HepG2 (cell line): Measurements from ENCODE around the gene SMPD3. TPM values are rescaled to one million over a fixed set of nuclear protein-coding genes. Genes with fewer than 3 reads are reported as not detected.
A peak's percentile ranks its signal among the peaks of the same experiment; 100 is the strongest.

Experiments used
- ATAC-seq: fragments of 200-7000 bp; cut with Tn5 transposase; 3 replicates; pipeline ENCODE4 v1.9.1; 2020; ENCODE audit warnings: mild to moderate bottlenecking, moderate library complexity
- BruUV-seq: library from RNA; stranded (reverse); fragments of 400-500 nt; replicated peaks from 2 replicates; lab custom pipeline; 2021; lab: Mats Ljungman, UMichigan
- CTCF ChIA-PET: fragments of 300-600 bp; formaldehyde crosslinking; extraction: SDS; loops from one replicate; lab custom pipeline; 2021; ENCODE audit warnings: low total read pairs, inconsistent platforms, low intra/inter-chr PET ratio; lab: Yijun Ruan, JAX
- POLR2A ChIA-PET: fragments of 350-600 bp; sonication (Branson Sonifier 250); formaldehyde crosslinking; loops from one replicate; lab custom pipeline; 2020; ENCODE audit warnings: antibody characterized with exemption, inconsistent platforms; lab: Yijun Ruan, JAX
- DNase-seq: peaks from one replicate; pipeline ENCODE4 v3.0.0-alpha.2; 2015; ENCODE audit warnings: low spot score
- FAIRE-seq: peaks from 3 replicates; lab custom pipeline; 2011; peaks lifted over from hg19 to GRCh38; lab: Jason Lieb, UNC
- H2AFZ ChIP-seq: one replicate; pipeline ENCODE4 v1.6.1; 2011; ENCODE audit warnings: low read length, inconsistent platforms
- H3K27ac ChIP-seq: fragments of 300-600 bp; 3 replicates; pipeline ENCODE4 v1.8.0; 2011; ENCODE audit warnings: mixed run types, mild to moderate bottlenecking, mixed read lengths, low read length, inconsistent platforms; ENCODE audit not compliant: insufficient read depth; ENCODE audit errors: extremely low read length
- H3K27me3 ChIP-seq, 2 experiments: fragments of 200-600 bp in 1 of 2; 2 replicates in 1 of 2; 3 replicates in 1 of 2; pipeline versions ENCODE4 v1.6.0 to v1.8.0; 2011; ENCODE audit warnings: low read length in 2 of 2, mild to moderate bottlenecking in 2 of 2, moderate library complexity in 2 of 2, inconsistent platforms in 1 of 2; ENCODE audit not compliant: insufficient read depth in 2 of 2, control insufficient read depth in 1 of 2
- H3K36me3 ChIP-seq, 2 experiments: fragments of 200-600 bp in 1 of 2; replicated peaks in 1 of 2; 2 replicates in 1 of 2; 3 replicates in 1 of 2; pipeline versions ENCODE4 v1.5.1 to v1.8.0; 2011; ENCODE audit warnings: low read length in 2 of 2, inconsistent platforms in 1 of 2; ENCODE audit not compliant: insufficient read depth in 2 of 2, control insufficient read depth in 1 of 2
- H3K4me1 ChIP-seq: 2 replicates; pipeline ENCODE4 v1.5.1; 2012; ENCODE audit warnings: low read length, inconsistent platforms; ENCODE audit not compliant: insufficient read depth
- H3K4me2 ChIP-seq: 2 replicates; pipeline ENCODE4 v1.6.0; 2011; ENCODE audit warnings: low read depth, low read length, inconsistent platforms
- H3K4me3 ChIP-seq, 3 experiments: fragments of 200-600 bp in 1 of 3; sonication (generic), shearing (Covaris generic) in 1 of 3; replicated peaks in 1 of 3; 2 replicates each; pipeline ENCODE4 v1.5.1; 2011 to 2016; ENCODE audit warnings: low read length in 3 of 3, inconsistent platforms in 2 of 3, low read depth in 2 of 3, mild to moderate bottlenecking in 2 of 3, control low read depth in 1 of 3, mixed read lengths in 1 of 3; ENCODE audit not compliant: insufficient read depth in 1 of 3
- H3K79me2 ChIP-seq: one replicate; pipeline ENCODE4 v1.6.1; 2011; ENCODE audit warnings: low read length, inconsistent platforms; ENCODE audit not compliant: insufficient read depth
- H3K9ac ChIP-seq: 2 replicates; pipeline ENCODE4 v1.6.0; 2011; ENCODE audit warnings: mild to moderate bottlenecking, low read depth, low read length, inconsistent platforms; ENCODE audit not compliant: insufficient read depth
- H3K9me3 ChIP-seq: 2 replicates; pipeline ENCODE4 v1.5.1; 2012; ENCODE audit warnings: mild to moderate bottlenecking, low read length
- H4K20me1 ChIP-seq: 2 replicates; pipeline ENCODE4 v1.6.0; 2011; ENCODE audit warnings: inconsistent platforms, mild to moderate bottlenecking, low read length, moderate library complexity; ENCODE audit not compliant: insufficient read depth
- CEBPZ ChIP-seq: IDR thresholded peaks from 2 replicates; pipeline ENCODE4 v1.6.1; 2012; ENCODE audit warnings: low read length, improper control_type of control experiment
- JDP2 ChIP-seq: sonication (generic); formaldehyde crosslinking; IDR thresholded peaks from 2 replicates; pipeline ENCODE4 v1.8.1; 2022; ENCODE audit warnings: missing genetic modification reagents, borderline replicate concordance
- NBN ChIP-seq: fragments of 450-650 bp; conservative IDR thresholded peaks from 2 replicates; pipeline ENCODE4 v1.6.1; 2017
- RFX1 ChIP-seq: fragments of 450-650 bp; IDR thresholded peaks from 2 replicates; pipeline ENCODE4 v1.6.1; 2017
- ZBTB3 ChIP-seq: sonication (generic); formaldehyde crosslinking; IDR thresholded peaks from 2 replicates; pipeline ENCODE4 v1.4.0; 2020; ENCODE audit warnings: low read depth, mild to moderate bottlenecking, moderate library complexity, missing genetic modification reagents, borderline replicate concordance
- ZNF33B ChIP-seq: sonication (generic); formaldehyde crosslinking; IDR thresholded peaks from 2 replicates; pipeline ENCODE4 v1.5.1; 2020; ENCODE audit warnings: mild to moderate bottlenecking, missing genetic modification reagents
- ZNF652 ChIP-seq: IDR thresholded peaks from 2 replicates; pipeline ENCODE4 v1.6.1; 2016; ENCODE audit warnings: low read depth, borderline replicate concordance
- ZNF674 ChIP-seq: sonication (generic); formaldehyde crosslinking; IDR thresholded peaks from 2 replicates; pipeline ENCODE4 v1.5.0; 2020; ENCODE audit warnings: low read depth, mild to moderate bottlenecking, missing genetic modification reagents
- WGBS: methylation state at CpG from one replicate; pipeline ENCODE4 v1.1.6; 2017; ENCODE audit warnings: low lambda C conversion rate; 5-methylcytosine and 5-hydroxymethylcytosine counted together
- in situ Hi-C: cut with HindIII; loops from 2 replicates; pipeline ENCODE4 v1.10.0; 2017; ENCODE audit warnings: low pct_unique_long_range_greater_than_20kb; ENCODE audit not compliant: extremely low pct_ligation_motif_present
- intact Hi-C: fragments of 100-400 bp; cut with micrococcal nuclease; formaldehyde crosslinking; loops from one replicate; pipeline ENCODE4 v1.10.0; 2022; ENCODE audit not compliant: unreplicated experiment
- polyA plus RNA-seq, 8 experiments: library from polyadenylated mRNA; depleted of rRNA in 3 of 8; stranded (reverse) in 7 of 8; unstranded in 1 of 8; fragments of >200 nt; fragmentation: Illumina TruSeq in 4 of 8; extraction: Trizol in 4 of 8; gene quantifications; 2 replicates each; pipeline versions ENCODE4 v1.2.1 to v1.2.3, GENCODE V29; 2011 to 2016; ENCODE audit warnings: low read depth in 4 of 8, missing spikeins in 1 of 8, mixed read lengths in 1 of 8; ENCODE audit not compliant: insufficient read depth in 1 of 8
- total RNA-seq, 5 experiments: library from RNA; depleted of rRNA; stranded (reverse); fragments of >200 nt; fragmentation: Illumina TruSeq; extraction: Trizol; gene quantifications; 2 replicates each; pipeline ENCODE4 v1.2.3, GENCODE V29; 2016; ENCODE audit warnings: low read depth in 1 of 5
- TF ChIP-seq, protein P1 (sequence below): fragments of 450-650 bp; IDR thresholded peaks from 2 replicates; pipeline ENCODE4 v1.6.1; 2016
- TF ChIP-seq, protein P2 (sequence below): sonication (generic); formaldehyde crosslinking; IDR thresholded peaks from 2 replicates; pipeline ENCODE4 v1.5.0; 2020; ENCODE audit warnings: mild to moderate bottlenecking, missing genetic modification reagents

The SMPD3 gene
- total and polyA plus RNA-seq, 2 of the 13 experiments (the other 11 are each of a cell fraction or from before 2014, with no cell fraction given): 0.07 to 0.32 TPM

- Histone ChIP-seq H3K79me2 (no peaks in the 10 kb centered on the region), H3K36me3 (no peaks in the 10 kb centered on the region), H3K4me1 (peaks cover 12% of the 10 kb centered on the region), H3K4me2 (peak overlapping the region; percentile 53), H3K4me3 (peak overlapping the region in 1 of 3 experiments; percentile 36; a peak in 2 of 6 replicates), H3K9me3 (no peaks in the 10 kb centered on the region), H2AFZ (peak overlapping the region; percentile 32), H3K27ac (no peak overlapping the region), H3K27me3 (peaks cover 2 to 28% of the 10 kb centered on the region in 2 experiments), H3K9ac (no peak overlapping the region), H4K20me1 (no peaks in the 10 kb centered on the region)
- TF ChIP-seq ZNF652 (CRISPR knock-in tag): peak; percentile 63; the same call in 1 of the 2 replicates
- TF ChIP-seq, protein P1, sequence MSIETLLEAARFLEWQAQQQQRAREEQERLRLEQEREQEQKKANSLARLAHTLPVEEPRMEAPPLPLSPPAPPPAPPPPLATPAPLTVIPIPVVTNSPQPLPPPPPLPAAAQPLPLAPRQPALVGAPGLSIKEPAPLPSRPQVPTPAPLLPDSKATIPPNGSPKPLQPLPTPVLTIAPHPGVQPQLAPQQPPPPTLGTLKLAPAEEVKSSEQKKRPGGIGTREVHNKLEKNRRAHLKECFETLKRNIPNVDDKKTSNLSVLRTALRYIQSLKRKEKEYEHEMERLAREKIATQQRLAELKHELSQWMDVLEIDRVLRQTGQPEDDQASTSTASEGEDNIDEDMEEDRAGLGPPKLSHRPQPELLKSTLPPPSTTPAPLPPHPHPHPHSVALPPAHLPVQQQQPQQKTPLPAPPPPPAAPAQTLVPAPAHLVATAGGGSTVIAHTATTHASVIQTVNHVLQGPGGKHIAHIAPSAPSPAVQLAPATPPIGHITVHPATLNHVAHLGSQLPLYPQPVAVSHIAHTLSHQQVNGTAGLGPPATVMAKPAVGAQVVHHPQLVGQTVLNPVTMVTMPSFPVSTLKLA: peak; percentile 51
- TF ChIP-seq ZNF33B: no peak
- CTCF ChIA-PET: no interaction called here
- POLR2A ChIA-PET: no interaction called here
- 5% methylated on average over 11 of the region's 11 CpGs for WGBS
- intact Hi-C loops (no loop called here), in situ Hi-C loops (no loop called here)
- ATAC-seq (no peak), DNase-seq (no peak), FAIRE-seq (no peak)
- no TSS peak for BruUV-seq
These were observed 21.6 kb upstream of the SMPD3 start for GRCh38 chr16:68469796-68470460.

GRCh38 chr16:68468842-68469241, 20.5 kb upstream of the SMPD3 start:
- BruUV-seq: no TSS peak
- peaks cover 2 to 28% of the 10 kb centered on the region in 2 experiments for H3K27me3 ChIP-seq
- ChIA-PET POLR2A (no interaction called here), CTCF (no interaction called here)
- no peak overlapping the region for H3K4me2 ChIP-seq
- peaks cover 12% of the 10 kb centered on the region for H3K4me1 ChIP-seq
- H3K27ac ChIP-seq: no peak overlapping the region
- DNase-seq (no peak), ATAC-seq (no peak), FAIRE-seq (no peak)
- H3K4me3 ChIP-seq: no peak overlapping the region
- no peaks in the 10 kb centered on the region for H3K36me3 ChIP-seq
- 7% methylated on average over 4 of the region's 4 CpGs for WGBS
- H3K9ac ChIP-seq: no peak overlapping the region
- no peaks in the 10 kb centered on the region for H3K79me2 ChIP-seq
- intact Hi-C loops: no loop called here
- H4K20me1 ChIP-seq: no peaks in the 10 kb centered on the region
- in situ Hi-C loops: no loop called here
- no peaks in the 10 kb centered on the region for H3K9me3 ChIP-seq
- H2AFZ ChIP-seq: no peak overlapping the region
- TF ChIP-seq, protein P2, sequence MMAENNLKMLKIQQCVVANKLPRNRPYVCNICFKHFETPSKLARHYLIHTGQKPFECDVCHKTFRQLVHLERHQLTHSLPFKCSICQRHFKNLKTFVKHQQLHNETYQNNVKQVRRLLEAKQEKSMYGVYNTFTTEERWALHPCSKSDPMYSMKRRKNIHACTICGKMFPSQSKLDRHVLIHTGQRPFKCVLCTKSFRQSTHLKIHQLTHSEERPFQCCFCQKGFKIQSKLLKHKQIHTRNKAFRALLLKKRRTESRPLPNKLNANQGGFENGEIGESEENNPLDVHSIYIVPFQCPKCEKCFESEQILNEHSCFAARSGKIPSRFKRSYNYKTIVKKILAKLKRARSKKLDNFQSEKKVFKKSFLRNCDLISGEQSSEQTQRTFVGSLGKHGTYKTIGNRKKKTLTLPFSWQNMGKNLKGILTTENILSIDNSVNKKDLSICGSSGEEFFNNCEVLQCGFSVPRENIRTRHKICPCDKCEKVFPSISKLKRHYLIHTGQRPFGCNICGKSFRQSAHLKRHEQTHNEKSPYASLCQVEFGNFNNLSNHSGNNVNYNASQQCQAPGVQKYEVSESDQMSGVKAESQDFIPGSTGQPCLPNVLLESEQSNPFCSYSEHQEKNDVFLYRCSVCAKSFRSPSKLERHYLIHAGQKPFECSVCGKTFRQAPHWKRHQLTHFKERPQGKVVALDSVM (CRISPR knock-in tag): no peak
- TF ChIP-seq ZNF674 (CRISPR knock-in tag): no peak
- TF ChIP-seq NBN: no peak
- no peak for TF ChIP-seq RFX1
- no peak for TF ChIP-seq ZBTB3 (CRISPR knock-in tag)
- TF ChIP-seq JDP2 (CRISPR knock-in tag): no peak
- no peak for TF ChIP-seq CEBPZ
